Measurements from ENCODE around the gene LIME1.

Gene LIME1, protein sequence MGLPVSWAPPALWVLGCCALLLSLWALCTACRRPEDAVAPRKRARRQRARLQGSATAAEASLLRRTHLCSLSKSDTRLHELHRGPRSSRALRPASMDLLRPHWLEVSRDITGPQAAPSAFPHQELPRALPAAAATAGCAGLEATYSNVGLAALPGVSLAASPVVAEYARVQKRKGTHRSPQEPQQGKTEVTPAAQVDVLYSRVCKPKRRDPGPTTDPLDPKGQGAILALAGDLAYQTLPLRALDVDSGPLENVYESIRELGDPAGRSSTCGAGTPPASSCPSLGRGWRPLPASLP

DNA sequence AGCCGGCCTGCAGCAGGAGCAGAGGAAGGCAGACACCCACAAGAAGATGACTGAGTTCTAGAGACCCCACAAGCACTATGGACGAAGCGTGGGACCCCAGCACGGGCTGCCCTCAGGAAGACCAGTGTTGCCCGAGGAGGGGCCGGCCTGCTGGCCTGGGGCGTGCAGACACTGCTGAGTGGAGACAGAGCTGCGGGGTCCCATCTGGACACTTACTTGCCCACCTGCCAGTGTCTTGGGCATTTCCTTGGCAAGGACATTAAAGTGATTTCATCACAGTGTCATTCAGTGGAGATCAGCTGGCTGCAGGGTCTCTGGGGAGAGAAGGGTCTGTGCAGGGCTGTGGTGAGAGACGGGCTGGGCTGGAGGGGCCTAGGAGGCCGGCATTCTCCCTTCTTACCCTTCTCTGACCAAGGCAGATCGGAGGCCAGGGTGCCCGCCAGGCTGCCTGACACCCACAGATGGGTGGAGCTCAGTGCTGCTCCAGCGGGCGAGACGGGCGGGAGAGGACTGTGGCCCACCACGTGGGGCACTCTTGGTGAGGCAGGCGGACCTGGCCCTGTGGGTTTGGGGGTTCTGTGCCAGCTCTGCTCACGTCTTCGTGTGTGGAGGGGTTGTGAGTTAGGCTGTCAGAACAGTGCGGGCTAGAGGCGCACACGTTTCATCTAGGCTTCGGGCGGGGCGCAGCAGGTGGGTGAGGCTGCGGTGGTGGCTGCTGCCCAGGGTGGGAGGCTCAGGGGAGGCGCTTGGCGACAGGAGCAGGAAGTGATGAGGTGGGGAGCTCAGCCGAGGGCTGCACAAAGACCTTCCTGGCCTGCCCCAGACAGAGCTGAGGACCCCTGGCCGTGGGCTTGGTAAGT is at the start of gene LIME1:
TSS of gene LIME1 (plus strand) at position 806 of the 860 bp plus-strand sequence. CDS start 886 bp downstream, outside the sequence.
- peak; percentile 48 for DNase-seq

DNA sequence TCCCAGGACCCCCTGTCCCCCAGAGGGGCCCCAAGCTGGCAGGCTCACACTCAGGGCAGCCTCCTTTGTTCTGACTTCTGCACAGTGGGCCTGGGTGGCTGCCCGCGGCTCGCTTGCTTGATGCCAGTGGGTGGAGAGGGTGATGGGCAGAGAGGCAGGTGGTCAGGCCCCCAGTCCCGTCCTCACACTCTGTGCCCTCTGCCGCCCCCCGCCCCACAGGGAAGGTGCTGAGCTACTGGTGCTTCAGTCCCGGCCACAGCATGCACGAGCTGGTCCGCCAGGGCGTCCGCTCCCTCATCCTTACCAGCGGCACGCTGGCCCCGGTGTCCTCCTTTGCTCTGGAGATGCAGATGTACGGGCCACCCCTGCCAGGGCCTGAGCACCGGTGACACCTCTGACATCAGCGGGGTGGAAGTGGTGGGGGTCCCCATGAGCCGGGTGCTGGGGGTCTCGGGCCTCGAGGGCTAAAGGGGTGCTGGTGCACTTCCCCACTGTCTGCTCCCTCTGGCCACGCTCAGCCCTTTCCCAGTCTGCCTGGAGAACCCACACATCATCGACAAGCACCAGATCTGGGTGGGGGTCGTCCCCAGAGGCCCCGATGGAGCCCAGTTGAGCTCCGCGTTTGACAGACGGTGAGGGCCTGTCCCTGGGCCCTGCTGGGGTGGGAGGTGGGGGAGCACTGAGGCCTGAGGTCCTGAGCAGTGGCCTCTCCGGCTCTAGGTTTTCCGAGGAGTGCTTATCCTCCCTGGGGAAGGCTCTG is 48.9 kb upstream of the LIME1 start:
- DNase-seq, result no peak

DNA sequence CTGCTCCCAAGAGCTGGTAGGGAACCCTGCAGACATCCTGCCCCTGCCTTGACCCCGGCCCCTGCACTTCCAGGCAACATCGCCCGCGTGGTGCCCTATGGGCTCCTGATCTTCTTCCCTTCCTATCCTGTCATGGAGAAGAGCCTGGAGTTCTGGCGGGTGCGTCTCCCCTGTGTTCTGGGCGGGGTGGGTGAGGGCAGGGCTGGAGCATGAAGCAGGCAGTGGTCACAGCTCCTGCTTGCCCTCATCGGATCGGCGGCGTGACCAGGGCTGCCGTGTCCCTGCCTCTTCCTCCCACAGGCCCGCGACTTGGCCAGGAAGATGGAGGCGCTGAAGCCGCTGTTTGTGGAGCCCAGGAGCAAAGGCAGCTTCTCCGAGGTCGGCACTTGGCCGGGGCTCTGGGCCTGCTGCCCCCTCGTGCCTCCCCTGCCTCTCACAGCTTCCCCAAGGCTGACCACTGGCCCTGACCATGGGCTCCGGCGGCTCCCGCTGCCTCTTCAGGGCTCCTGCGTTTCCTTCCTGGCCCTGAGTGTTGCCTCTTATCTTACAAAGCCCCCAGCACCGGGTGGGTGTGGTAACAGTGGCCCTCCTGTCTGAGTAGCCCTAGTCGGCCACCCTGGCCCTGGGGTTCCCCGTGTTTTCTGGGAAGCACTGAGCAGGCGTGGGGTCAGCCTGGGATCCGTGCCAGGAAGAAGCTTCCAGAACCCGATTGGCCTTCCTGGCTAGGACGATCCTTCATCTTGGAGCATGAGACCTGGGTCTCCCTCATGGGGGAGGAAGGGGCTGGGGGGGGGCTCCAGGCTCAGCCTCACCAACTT is 48.0 kb upstream of the LIME1 start:
- DNase-seq, result no peak

DNA sequence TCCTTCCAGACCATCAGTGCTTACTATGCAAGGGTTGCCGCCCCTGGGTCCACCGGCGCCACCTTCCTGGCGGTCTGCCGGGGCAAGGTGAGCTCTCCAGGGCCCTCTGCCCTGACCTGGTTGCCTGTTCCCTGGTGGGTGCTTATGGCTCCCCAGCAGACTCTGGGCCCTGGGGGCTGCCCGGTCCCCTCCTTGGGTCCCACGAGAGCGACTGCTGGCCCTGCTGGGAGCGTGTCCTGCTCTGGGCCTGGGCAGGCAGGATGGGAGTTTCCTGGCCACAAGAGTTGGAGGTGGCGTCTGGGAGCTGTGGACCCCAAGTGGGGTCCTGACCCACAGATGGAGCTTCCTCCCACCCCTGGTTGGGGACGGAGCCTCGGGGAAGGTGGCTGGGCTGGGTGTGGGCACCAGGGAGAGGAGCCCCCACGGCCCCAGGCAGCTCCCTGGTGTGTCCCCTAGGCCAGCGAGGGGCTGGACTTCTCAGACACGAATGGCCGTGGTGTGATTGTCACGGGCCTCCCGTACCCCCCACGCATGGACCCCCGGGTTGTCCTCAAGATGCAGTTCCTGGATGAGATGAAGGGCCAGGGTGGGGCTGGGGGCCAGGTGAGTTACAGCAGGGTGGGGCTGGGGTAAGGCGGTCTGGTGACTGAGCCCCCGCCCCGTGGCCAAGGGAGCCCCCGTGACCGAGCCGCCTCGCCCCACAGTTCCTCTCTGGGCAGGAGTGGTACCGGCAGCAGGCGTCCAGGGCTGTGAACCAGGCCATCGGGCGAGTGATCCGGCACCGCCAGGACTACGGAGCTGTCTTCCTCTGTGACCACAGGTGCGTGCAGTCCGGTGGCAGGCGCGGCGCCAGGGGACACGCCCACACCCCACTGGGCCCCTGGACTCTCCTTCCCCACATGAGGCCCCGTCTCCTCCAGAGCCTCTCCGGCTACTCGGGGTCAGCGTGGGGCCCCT is 47.1 kb upstream of the LIME1 start:
- DNase-seq, result no peak

DNA sequence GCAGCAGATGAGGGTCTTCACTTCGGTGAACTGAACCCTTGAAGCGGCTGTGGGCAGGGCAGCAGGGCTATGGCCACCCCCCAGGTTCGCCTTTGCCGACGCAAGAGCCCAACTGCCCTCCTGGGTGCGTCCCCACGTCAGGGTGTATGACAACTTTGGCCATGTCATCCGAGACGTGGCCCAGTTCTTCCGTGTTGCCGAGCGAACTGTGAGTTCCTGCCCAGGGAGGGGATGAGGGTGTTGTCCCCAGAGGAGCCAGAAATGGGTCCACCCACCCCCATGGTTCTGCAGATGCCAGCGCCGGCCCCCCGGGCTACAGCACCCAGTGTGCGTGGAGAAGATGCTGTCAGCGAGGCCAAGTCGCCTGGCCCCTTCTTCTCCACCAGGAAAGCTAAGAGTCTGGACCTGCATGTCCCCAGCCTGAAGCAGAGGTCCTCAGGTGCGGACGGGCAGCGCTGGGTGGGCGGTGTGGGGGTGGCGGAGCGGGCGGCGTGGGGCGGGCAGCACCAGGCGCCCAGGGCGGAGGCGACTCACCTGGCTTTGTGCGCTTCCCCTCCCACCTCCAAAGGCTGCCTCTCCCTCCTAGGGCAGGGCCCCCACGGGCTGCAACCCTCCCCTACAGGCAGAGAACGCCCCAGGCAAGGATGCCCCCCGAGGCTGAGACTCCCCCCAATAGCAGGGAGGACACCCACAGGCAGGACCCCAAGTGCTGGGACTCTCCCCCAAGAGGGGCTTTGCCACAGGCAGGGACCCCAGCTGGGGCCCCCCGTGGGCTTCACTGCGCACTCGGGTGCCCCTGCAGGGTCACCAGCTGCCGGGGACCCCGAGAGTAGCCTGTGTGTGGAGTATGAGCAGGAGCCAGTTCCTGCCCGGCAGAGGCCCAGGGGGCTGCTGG is 46.2 kb upstream of the LIME1 start:
- DNase-seq, result no peak

DNA sequence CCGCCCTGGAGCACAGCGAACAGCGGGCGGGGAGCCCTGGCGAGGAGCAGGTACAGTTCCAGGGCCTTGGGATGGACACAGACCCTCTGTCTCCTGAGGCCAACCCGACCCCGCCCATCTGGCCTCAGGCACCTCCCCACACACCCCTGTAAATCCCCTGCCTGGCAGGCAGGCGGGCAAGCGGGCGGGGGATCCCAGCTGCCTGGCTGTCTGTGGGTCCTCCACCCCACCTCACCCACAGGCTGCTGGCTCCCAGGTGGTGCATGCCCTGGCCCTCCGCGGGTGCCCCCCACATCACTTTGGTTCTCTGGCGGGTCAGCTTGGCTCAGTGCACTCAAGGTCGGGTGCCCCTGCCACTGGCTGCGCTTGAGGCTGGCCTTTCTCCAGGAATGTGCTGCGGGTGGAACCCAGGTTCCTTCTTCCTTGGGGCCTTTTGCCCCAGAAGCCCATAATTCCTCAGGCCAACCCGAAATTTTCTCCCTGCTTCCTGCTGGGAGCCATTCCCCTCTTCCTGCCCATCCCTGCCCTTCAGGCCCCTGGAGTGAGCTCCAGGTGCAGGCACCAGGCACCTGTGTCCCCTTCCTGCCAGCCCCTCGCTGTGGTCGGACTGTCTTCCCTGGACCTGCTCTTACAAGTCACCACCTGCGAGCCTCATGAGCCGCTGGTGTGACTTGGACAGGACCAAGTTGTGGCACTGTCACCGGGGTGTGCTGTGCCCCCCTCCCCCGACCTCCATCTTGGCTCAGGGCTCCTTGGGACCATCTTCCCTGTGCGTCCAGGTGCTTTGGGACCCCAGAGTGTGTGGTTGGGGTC is 45.4 kb upstream of the LIME1 start:
- no peak for DNase-seq

DNA sequence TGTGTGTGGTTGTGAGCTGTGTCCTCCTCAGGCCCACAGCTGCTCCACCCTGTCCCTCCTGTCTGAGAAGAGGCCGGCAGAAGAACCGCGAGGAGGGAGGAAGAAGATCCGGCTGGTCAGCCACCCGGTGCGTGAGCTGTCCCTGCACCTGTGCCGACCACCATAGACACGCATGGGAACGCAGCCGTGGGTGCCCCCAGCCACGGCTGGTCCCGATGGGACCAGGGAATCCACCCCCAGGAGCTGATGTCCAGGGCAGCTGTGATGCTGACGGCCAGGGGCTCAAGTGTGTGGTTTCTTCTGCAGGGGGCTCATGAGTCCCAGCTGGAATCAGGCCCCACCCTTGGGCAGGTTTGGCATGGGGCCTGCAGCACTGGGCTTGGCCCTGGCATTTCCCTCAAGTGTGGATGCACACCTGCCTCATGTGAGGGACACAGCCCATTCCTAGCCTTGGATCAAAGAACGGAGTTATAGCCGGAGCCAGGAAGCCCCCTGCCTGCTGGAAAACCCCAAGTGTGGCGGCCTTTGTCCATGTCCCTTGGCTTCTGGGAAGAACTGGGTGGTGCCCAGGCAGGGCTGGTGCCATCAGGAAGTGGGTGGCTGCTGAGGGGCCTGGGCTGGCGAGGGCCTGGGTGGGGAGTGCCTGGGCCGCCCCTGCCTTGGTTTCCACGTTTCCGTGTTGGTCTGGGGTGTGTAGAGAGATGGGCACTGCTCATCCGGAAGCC is 44.6 kb upstream of the LIME1 start:
- no peak for DNase-seq

DNA sequence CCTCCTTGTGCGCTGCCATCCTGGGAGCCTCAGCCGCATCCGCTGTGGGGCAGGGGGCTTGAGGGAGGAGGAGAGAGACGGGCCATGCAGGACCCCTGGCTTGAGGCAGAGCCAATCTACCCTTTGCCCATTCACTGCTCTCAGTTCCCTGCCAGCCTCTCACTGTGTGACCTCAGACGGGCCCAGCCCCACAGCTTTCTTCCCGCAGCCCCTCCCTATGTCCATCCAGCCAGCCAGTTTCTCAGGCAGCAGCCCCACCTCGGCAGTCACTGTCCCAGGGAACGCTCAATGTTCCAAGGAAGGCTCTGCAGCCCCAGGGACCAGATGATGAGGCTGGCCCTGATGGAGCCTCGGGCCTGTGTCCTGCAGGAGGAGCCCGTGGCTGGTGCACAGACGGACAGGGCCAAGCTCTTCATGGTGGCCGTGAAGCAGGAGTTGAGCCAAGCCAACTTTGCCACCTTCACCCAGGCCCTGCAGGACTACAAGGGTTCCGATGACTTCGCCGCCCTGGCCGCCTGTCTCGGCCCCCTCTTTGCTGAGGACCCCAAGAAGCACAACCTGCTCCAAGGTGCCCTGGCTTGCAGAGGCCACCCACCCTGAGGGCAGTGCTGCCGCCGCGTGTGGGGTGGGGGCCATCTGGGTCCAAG is 43.9 kb upstream of the LIME1 start:
- DNase-seq, result no peak

DNA sequence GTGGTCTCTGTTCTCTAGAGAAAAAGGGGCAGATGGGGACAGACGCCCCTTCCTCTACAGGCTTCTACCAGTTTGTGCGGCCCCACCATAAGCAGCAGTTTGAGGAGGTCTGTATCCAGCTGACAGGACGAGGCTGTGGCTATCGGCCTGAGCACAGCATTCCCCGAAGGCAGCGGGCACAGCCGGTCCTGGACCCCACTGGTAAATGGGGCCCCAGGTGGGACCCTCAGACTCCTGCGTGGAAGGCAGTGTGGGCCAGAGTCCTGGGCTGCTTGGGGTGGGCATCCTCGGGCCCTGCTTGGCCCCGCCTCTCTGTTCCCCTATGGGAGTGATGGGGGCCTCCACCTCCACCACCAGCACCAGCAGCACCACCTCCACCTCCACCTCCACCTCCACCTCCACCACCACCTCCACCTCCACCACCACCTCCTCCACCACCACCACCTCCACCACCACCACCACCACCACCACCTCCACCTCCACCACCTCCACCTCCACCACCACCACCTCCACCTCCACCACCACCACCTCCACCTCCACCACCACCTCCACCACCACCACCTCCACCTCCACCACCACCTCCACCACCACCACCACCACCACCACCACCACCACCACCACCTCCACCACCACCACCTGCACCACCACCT is 43.3 kb upstream of the LIME1 start:
- DNase-seq, result no peak

DNA sequence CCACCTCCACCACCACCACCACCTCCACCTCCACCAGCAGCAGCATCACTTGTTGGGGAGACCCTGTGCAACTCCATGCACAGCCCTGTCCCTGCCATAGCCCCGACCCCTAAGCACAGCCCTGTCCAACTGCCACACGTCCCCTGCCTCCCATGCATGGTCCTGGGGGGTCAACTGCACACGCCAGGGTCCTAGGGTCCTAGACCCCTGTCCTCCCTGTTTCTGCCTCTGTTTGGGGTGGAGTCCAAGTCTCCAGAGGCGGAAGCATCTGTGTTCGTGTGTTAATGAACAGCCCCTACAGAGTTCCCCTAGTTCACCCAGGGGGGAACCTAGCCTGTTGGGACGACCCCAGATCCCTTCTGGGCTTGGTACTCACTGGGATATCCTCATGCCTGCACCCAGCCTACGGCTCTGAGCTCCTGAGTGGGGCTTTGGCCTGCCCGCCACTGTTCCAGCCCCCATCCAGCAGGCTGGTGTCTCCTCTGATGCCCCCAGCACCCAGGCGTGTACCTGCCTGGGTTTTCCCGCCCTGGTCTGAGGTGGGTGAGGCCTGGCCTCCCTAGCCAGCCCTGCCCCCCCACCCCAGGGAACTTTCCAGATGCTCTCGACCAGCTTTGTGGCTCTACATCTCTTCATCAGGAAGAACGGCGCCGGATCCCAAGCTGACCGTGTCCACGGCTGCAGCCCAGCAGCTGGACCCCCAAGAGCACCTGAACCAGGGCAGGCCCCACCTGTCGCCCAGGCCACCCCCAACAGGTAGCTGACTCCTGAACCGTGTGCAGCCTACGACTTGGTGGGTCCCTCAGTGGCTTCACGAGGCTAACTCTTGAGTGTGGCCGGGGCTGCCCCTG is 42.5 kb upstream of the LIME1 start:
- no peak for DNase-seq

DNA sequence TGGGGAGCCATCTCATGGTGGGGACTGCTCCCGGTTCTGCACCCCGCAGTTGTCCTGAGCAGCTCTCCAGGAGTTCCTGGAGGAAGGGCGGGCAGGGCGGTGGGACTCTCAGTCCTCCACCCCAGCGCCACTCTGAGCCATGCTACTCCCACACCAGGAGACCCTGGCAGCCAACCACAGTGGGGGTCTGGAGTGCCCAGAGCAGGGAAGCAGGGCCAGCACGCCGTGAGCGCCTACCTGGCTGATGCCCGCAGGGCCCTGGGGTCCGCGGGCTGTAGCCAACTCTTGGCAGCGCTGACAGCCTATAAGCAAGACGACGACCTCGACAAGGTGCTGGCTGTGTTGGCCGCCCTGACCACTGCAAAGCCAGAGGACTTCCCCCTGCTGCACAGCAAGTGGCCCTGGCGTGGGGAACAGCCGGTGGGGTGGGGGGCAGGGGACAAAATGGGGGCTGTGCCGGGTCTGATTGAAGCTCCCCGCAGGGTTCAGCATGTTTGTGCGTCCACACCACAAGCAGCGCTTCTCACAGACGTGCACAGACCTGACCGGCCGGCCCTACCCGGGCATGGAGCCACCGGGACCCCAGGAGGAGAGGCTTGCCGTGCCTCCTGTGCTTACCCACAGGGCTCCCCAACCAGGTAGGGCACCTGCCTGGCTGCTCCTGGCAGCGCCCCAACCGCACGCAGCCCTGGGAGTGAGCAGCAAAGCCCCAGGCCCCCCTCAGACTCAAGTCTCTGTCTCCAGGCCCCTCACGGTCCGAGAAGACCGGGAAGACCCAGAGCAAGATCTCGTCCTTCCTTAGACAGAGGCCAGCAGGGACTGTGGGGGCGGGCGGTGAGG is 41.7 kb upstream of the LIME1 start:
- DNase-seq, result no peak

DNA sequence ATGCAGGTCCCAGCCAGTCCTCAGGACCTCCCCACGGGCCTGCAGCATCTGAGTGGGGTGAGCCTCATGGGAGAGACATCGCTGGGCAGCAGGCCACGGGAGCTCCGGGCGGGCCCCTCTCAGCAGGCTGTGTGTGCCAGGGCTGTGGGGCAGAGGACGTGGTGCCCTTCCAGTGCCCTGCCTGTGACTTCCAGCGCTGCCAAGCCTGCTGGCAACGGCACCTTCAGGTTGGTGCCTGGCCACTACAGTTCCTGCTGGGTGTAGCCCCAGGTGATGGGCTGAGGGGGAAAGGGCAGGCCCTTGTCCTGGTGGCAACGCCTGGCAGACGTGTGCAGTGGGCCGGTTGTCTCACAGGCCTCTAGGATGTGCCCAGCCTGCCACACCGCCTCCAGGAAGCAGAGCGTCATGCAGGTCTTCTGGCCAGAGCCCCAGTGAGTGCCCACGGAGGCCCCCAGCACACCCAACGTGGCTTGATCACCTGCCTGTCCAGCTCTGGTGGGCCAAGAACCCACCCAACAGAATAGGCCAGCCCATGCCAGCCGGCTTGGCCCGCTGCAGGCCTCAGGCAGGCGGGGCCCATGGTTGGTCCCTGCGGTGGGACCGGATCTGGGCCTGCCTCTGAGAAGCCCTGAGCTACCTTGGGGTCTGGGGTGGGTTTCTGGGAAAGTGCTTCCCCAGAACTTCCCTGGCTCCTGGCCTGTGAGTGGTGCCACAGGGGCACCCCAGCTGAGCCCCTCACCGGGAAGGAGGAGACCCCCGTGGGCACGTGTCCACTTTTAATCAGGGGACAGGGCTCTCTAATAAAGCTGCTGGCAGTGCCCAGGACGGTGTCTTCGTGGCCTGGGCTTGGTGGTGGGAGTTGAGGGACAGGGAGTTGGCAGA is 40.8 kb upstream of the LIME1 start:
- DNase-seq, result no peak

DNA sequence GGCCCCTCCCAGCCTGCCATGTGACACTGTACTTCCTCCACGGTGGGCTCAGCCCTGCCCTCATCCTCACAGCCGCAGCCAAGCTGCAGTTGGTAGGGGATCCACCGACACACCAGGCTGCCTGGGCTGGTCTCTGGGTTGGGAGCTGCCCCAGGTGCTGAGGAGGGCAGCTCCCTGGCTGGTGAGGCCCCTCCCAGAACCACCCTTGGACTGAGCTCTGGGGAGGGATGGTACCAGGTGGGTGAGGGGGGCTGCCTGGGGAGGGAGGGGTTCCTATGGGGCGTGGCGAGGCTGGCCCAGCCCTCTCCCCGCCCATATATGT is 40.2 kb upstream of the LIME1 start:
- DNase-seq, result no peak

DNA sequence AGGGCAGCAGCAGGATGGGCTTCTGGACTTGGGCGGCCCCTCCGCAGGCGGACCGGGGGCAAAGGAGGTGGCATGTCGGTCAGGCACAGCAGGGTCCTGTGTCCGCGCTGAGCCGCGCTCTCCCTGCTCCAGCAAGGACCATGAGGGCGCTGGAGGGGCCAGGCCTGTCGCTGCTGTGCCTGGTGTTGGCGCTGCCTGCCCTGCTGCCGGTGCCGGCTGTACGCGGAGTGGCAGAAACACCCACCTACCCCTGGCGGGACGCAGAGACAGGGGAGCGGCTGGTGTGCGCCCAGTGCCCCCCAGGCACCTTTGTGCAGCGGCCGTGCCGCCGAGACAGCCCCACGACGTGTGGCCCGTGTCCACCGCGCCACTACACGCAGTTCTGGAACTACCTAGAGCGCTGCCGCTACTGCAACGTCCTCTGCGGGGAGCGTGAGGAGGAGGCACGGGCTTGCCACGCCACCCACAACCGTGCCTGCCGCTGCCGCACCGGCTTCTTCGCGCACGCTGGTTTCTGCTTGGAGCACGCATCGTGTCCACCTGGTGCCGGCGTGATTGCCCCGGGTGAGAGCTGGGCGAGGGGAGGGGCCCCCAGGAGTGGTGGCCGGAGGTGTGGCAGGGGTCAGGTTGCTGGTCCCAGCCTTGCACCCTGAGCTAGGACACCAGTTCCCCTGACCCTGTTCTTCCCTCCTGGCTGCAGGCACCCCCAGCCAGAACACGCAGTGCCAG is 39.7 kb upstream of the LIME1 start, which contains the start of gene TNFRSF6B:
TSS of gene TNFRSF6B (plus strand) at position 25 of the 729 bp plus-strand sequence. CDS start at position 141, 116 bp downstream.
- DNase-seq, result no peak
